HepG2 (cell line): ENCODE results near the gene FTHL17. TPM values are rescaled to one million over a fixed set of nuclear protein-coding genes. Genes with fewer than 3 reads are reported as not detected.
A peak's percentile ranks its signal among the peaks of the same experiment; 100 is the strongest.

Source experiments
- ATAC-seq: fragments of 200-7000 bp; cut with Tn5 transposase; 3 replicates; pipeline ENCODE4 v1.9.1; 2020; ENCODE audit warnings: mild to moderate bottlenecking, moderate library complexity
- BruUV-seq: library from RNA; stranded (reverse); fragments of 400-500 nt; replicated peaks from 2 replicates; lab custom pipeline; 2021; lab: Mats Ljungman, UMichigan
- CTCF ChIA-PET: fragments of 300-600 bp; formaldehyde crosslinking; extraction: SDS; loops from one replicate; lab custom pipeline; 2021; ENCODE audit warnings: low total read pairs, inconsistent platforms, low intra/inter-chr PET ratio; lab: Yijun Ruan, JAX
- POLR2A ChIA-PET: fragments of 350-600 bp; sonication (Branson Sonifier 250); formaldehyde crosslinking; loops from one replicate; lab custom pipeline; 2020; ENCODE audit warnings: antibody characterized with exemption, inconsistent platforms; lab: Yijun Ruan, JAX
- DNase-seq: peaks from one replicate; pipeline ENCODE4 v3.0.0-alpha.2; 2015; ENCODE audit warnings: low spot score
- FAIRE-seq: peaks from 3 replicates; lab custom pipeline; 2011; peaks lifted over from hg19 to GRCh38; lab: Jason Lieb, UNC
- H2AFZ ChIP-seq: one replicate; pipeline ENCODE4 v1.6.1; 2011; ENCODE audit warnings: low read length, inconsistent platforms
- H3K27ac ChIP-seq: fragments of 300-600 bp; 3 replicates; pipeline ENCODE4 v1.8.0; 2011; ENCODE audit warnings: mixed run types, mild to moderate bottlenecking, mixed read lengths, low read length, inconsistent platforms; ENCODE audit not compliant: insufficient read depth; ENCODE audit errors: extremely low read length
- H3K27me3 ChIP-seq, 2 experiments: fragments of 200-600 bp in 1 of 2; 2 replicates in 1 of 2; 3 replicates in 1 of 2; pipeline versions ENCODE4 v1.6.0 to v1.8.0; 2011; ENCODE audit warnings: low read length in 2 of 2, mild to moderate bottlenecking in 2 of 2, moderate library complexity in 2 of 2, inconsistent platforms in 1 of 2; ENCODE audit not compliant: insufficient read depth in 2 of 2, control insufficient read depth in 1 of 2
- H3K36me3 ChIP-seq, 2 experiments: fragments of 200-600 bp in 1 of 2; replicated peaks in 1 of 2; 2 replicates in 1 of 2; 3 replicates in 1 of 2; pipeline versions ENCODE4 v1.5.1 to v1.8.0; 2011; ENCODE audit warnings: low read length in 2 of 2, inconsistent platforms in 1 of 2; ENCODE audit not compliant: insufficient read depth in 2 of 2, control insufficient read depth in 1 of 2
- H3K4me1 ChIP-seq: 2 replicates; pipeline ENCODE4 v1.5.1; 2012; ENCODE audit warnings: low read length, inconsistent platforms; ENCODE audit not compliant: insufficient read depth
- H3K4me2 ChIP-seq: 2 replicates; pipeline ENCODE4 v1.6.0; 2011; ENCODE audit warnings: low read depth, low read length, inconsistent platforms
- H3K4me3 ChIP-seq, 3 experiments: fragments of 200-600 bp in 1 of 3; sonication (generic), shearing (Covaris generic) in 1 of 3; replicated peaks in 1 of 3; 2 replicates each; pipeline ENCODE4 v1.5.1; 2011 to 2016; ENCODE audit warnings: low read length in 3 of 3, inconsistent platforms in 2 of 3, low read depth in 2 of 3, mild to moderate bottlenecking in 2 of 3, control low read depth in 1 of 3, mixed read lengths in 1 of 3; ENCODE audit not compliant: insufficient read depth in 1 of 3
- H3K79me2 ChIP-seq: one replicate; pipeline ENCODE4 v1.6.1; 2011; ENCODE audit warnings: low read length, inconsistent platforms; ENCODE audit not compliant: insufficient read depth
- H3K9ac ChIP-seq: 2 replicates; pipeline ENCODE4 v1.6.0; 2011; ENCODE audit warnings: mild to moderate bottlenecking, low read depth, low read length, inconsistent platforms; ENCODE audit not compliant: insufficient read depth
- H3K9me3 ChIP-seq: 2 replicates; pipeline ENCODE4 v1.5.1; 2012; ENCODE audit warnings: mild to moderate bottlenecking, low read length
- H4K20me1 ChIP-seq: 2 replicates; pipeline ENCODE4 v1.6.0; 2011; ENCODE audit warnings: inconsistent platforms, mild to moderate bottlenecking, low read length, moderate library complexity; ENCODE audit not compliant: insufficient read depth
- FIP1L1 ChIP-seq: fragments of 200-400 bp; formaldehyde crosslinking; IDR thresholded peaks from 2 replicates; pipeline ENCODE4 v1.6.1; 2018; ENCODE audit warnings: low read depth, mild to moderate bottlenecking, low read length, moderate library complexity, borderline replicate concordance; ENCODE audit not compliant: insufficient read depth
- FOXA3 ChIP-seq: IDR thresholded peaks from 2 replicates; pipeline ENCODE4 v1.6.1; 2016; ENCODE audit warnings: missing genetic modification reagents, missing compliant biosample characterization
- IRF2 ChIP-seq: IDR thresholded peaks from 2 replicates; pipeline ENCODE4 v1.6.1; 2018; ENCODE audit warnings: missing genetic modification reagents, missing compliant biosample characterization
- SMAD3 ChIP-seq: sonication (generic); formaldehyde crosslinking; IDR thresholded peaks from 2 replicates; pipeline ENCODE4 v1.4.0; 2020; ENCODE audit warnings: missing genetic modification reagents
- SMC3 ChIP-seq: IDR thresholded peaks from 2 replicates; pipeline ENCODE4 v1.6.1; 2011; ENCODE audit warnings: low read length, improper control_type of control experiment
- TIGD3 ChIP-seq: sonication (generic); formaldehyde crosslinking; IDR thresholded peaks from 2 replicates; pipeline ENCODE4 v1.5.1; 2020; ENCODE audit warnings: mild to moderate bottlenecking, missing genetic modification reagents, borderline replicate concordance
- TMF1 ChIP-seq: sonication (generic); formaldehyde crosslinking; IDR thresholded peaks from 2 replicates; pipeline ENCODE4 v1.8.1; 2022; ENCODE audit warnings: low read depth, missing genetic modification reagents
- TRIM22 ChIP-seq: fragments of 450-650 bp; IDR thresholded peaks from 2 replicates; pipeline ENCODE4 v1.6.1; 2017
- ZNF263 ChIP-seq: sonication (generic); formaldehyde crosslinking; IDR thresholded peaks from 2 replicates; pipeline ENCODE4 v1.4.0; 2020; ENCODE audit warnings: missing genetic modification reagents
- ZNF724P ChIP-seq: sonication (generic); formaldehyde crosslinking; IDR thresholded peaks from 2 replicates; pipeline ENCODE4 v1.8.0; 2022; ENCODE audit warnings: missing genetic modification reagents, borderline replicate concordance
- ZNF839 ChIP-seq: sonication (generic); formaldehyde crosslinking; IDR thresholded peaks from 2 replicates; pipeline ENCODE4 v1.4.0; 2020; ENCODE audit warnings: missing genetic modification reagents, mild to moderate bottlenecking, borderline replicate concordance
- in situ Hi-C: cut with HindIII; loops from 2 replicates; pipeline ENCODE4 v1.10.0; 2017; ENCODE audit warnings: low pct_unique_long_range_greater_than_20kb; ENCODE audit not compliant: extremely low pct_ligation_motif_present
- intact Hi-C: fragments of 100-400 bp; cut with micrococcal nuclease; formaldehyde crosslinking; loops from one replicate; pipeline ENCODE4 v1.10.0; 2022; ENCODE audit not compliant: unreplicated experiment
- polyA plus RNA-seq, 8 experiments: library from polyadenylated mRNA; depleted of rRNA in 3 of 8; stranded (reverse) in 7 of 8; unstranded in 1 of 8; fragments of >200 nt; fragmentation: Illumina TruSeq in 4 of 8; extraction: Trizol in 4 of 8; gene quantifications; 2 replicates each; pipeline versions ENCODE4 v1.2.1 to v1.2.3, GENCODE V29; 2011 to 2016; ENCODE audit warnings: low read depth in 4 of 8, missing spikeins in 1 of 8, mixed read lengths in 1 of 8; ENCODE audit not compliant: insufficient read depth in 1 of 8
- total RNA-seq, 5 experiments: library from RNA; depleted of rRNA; stranded (reverse); fragments of >200 nt; fragmentation: Illumina TruSeq; extraction: Trizol; gene quantifications; 2 replicates each; pipeline ENCODE4 v1.2.3, GENCODE V29; 2016; ENCODE audit warnings: low read depth in 1 of 5

Gene FTHL17
- total and polyA plus RNA-seq, 2 of the 13 experiments (the other 11 are each of a cell fraction or from before 2014, with no cell fraction given) = not detected

GRCh38 chrX:31027351-31027750 is 44.5 kb downstream of the FTHL17 start:
- FAIRE-seq = peak; percentile 15
- Histone ChIP-seq H3K27me3 (no peaks in the 10 kb centered on the region; a peak in 1 of 5 replicates), H3K4me3 (no peak overlapping the region), H3K9me3 (no peaks in the 10 kb centered on the region), H3K4me1 (no peaks in the 10 kb centered on the region), H3K9ac (no peak overlapping the region), H3K27ac (no peak overlapping the region), H3K79me2 (no peaks in the 10 kb centered on the region), H3K4me2 (no peak overlapping the region), H3K36me3 (no peaks in the 10 kb centered on the region), H4K20me1 (no peaks in the 10 kb centered on the region), H2AFZ (no peak overlapping the region)
- intact Hi-C loops (no loop called here), in situ Hi-C loops (no loop called here)
- no TSS peak for BruUV-seq
- ChIA-PET CTCF (no interaction called here), POLR2A (no interaction called here)
- no peak for DNase-seq
- TF ChIP-seq SMAD3 (no peak), SMC3 (no peak), IRF2 (no peak), ZNF839 (no peak), ZNF263 (CRISPR knock-in tag) (no peak), FOXA3 (CRISPR knock-in tag) (no peak), ZNF724P (CRISPR knock-in tag) (no peak), TIGD3 (CRISPR knock-in tag) (no peak), TRIM22 (no peak), TMF1 (CRISPR knock-in tag) (no peak), FIP1L1 (no peak)
- no peak for ATAC-seq
